HG02610 (cell line): ENCODE results near the gene TEX13C.
"Not testable (repeated sequence)": the region's sequence is repeated elsewhere in the genome, so short reads cannot be mapped to it uniquely, and the experiment has no call there.

Experiments
- ATAC-seq: cut with Tn5 transposase; IDR thresholded peaks from one replicate; pipeline ENCODE4 v1.9.1; 2021; ENCODE audit warnings: mild to moderate bottlenecking, moderate library complexity; ENCODE audit not compliant: unreplicated experiment

The TEX13C gene

GRCh38 chrX:125319646-125320521, at the start of gene TEX13C:
TEX13C (plus strand) TSS chrX:125319871; CDS start chrX:125320120, 249 bp downstream.
- ATAC-seq: no peak

GRCh38 chrX:125287282-125287681, 32.4 kb upstream of the TEX13C start:
- no peak for ATAC-seq

DNA sequence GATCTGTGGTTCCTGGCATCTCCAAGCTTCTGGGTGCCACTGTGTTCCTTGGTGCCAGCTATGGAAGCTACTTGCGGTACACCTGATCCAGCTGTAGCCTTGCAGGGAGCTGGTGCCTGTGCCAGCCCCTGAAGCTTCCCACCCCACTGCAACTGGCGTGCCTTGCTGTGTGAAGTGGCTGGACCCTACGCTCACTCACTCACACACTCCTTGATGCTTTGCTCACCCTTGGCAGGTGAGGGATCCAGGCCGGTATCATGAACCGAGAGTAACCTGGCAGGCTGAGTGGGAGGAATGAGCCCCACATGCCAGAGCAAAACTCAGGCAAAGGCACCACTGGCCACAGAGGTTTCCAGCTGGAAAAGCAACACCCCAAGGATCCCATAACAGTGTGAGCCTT, 31.3 kb upstream of the TEX13C start:
- ATAC-seq: no peak

- no peak for ATAC-seq
Observed at GRCh38 chrX:125289209-125289608, 30.5 kb upstream of the TEX13C start.

- no peak for ATAC-seq
Observed at GRCh38 chrX:125289920-125290319, 29.8 kb upstream of the TEX13C start.

DNA sequence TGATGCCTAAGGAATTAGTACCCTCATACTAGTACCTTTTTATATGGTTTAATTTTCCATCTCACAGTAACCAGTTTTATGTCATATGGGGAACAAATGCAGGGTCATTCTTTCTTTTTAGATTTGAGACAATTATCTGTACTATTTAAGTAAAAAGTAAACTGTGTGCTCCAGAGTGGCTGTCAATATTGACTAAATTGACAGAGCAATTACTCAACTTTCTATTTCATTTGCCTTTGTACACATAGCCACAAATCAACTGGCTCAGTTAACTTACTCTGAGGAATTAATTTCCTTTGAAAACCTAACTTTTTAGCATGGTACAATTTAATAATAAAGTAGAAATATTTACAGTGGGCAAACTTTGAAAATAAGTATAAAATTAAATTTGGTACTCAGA, 28.5 kb upstream of the TEX13C start:
- no peak for ATAC-seq

GRCh38 chrX:125293850-125294780, 25.6 kb upstream of the TEX13C start:
- ATAC-seq: peak; percentile 77

- ATAC-seq: peak; percentile 86
Observed at GRCh38 chrX:125295337-125295736, 24.3 kb upstream of the TEX13C start.

DNA sequence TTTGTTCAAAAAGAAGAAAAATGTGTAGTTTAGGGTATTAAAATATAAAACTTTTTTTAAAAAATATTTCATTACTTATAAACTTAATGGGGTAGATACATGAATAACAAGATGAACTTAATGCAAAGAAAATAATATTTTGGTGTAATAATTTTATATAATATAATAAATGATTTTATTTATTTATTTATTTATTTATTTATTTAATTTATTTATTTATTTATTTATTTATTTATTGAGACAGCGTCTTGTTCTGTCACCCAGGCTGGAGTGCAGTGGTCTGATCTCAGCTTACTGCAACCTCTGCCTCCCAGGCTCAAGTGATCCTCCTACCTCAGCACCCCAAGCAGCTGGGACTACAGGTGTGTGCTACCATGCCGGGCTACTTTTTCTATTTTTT, 20.8 kb upstream of the TEX13C start:
- ATAC-seq: no peak

DNA sequence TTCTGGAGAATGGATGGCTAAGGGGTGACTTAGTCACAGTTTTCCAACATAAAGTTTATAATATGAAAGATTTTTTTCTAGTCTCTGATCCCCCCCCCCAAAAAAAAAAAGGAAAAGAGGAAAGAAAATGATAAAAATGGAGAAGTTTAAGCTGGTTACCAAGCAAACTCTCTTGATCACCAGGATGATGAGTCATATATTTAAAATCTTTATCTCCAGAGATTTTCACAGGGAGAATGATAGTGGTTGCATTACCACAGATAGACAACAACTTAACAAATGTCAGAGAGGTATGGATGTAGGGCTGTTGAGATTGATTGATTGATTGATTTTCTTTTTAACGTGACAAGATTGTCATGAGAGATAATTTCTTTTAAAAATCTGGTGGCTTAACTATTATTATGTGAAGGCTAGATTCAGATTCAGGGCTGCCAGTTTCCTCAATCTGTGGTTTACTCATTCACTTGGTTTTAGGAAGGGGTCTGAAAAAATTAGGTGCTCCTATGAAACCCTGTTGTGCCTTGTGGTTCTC, 13.3 kb upstream of the TEX13C start:
- no peak for ATAC-seq

DNA sequence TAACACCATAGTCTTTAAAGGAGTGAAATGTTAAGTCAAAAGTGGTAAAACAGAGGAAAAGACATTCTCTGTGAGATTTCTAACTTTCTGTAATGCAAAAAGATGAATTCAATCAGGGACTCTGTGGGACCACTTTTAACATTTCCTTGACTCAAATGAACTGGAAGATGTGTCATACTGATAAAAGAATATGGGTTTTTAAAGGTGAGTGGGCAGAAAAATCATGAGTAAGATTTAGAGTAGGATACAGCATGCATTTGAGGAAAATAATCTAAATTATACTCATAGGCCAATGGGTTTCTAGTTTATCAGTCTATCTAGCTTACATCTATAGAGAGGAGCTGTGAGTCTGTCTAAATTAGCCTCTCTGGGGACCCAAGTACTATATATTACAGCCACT, 11.0 kb upstream of the TEX13C start:
- no peak for ATAC-seq

DNA sequence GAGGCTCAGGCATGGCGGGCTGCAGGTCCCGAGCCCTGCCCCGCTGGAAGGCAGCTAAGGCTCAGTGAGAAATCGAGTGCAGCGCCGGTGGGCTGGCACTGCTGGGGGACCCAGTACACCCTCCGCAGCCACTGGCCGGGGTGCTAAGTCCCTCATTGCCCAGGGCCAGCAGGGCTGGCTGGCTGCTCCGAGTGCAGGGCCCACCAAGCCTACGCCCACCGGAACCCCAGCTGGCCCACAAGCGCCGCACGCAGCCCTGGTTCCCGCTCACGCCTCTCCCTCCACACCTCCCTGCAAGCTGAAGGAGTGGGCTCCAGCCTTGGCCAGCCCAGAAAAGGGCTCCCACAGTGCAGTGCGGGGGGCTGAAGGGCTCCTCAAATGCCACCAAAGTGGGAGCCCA, 505 bp upstream of the TEX13C start:
- not testable (repeated sequence) for ATAC-seq

DNA sequence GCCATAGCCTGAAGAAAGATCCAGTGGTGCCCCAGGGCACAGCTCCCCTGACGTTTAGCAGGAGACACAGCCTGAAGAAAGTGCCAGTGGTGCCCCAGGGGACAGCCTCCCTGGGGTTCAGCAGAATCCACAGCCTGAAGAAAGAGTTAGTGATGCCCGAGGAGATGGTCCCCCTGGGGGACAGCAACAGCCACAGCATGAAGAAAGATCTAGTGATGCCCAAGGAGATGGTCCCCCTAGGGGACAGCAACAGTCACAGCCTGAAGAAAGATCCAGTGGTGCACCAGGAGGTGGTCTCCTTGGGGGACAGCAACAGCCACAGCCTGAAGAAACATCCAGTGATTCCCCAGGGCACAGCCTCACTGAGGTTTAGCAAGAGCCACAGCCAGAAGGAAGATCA, 2.8 kb downstream of the TEX13C start:
- ATAC-seq: no peak

GRCh38 chrX:125326599-125326998, 6.9 kb downstream of the TEX13C start:
- no peak for ATAC-seq

DNA sequence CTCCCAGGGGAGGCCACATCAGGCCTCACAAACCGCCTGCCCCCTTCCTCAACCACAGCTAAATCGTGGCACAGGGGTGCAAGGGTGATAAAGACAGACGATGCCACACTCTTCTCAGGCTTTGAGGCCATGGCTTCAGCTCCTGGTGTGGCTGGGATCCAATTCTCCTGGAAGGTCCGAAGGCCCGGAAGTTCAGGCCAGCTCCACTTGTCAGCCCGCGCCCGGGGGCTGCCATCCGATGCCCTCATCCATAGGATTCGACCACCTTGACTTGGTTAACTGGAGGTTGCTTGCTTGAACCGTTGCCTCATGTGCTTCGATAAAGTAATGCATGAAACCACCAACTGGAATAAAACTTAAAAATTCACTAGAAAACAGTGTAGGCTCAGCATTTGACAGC, 8.2 kb downstream of the TEX13C start:
- ATAC-seq: no peak

DNA sequence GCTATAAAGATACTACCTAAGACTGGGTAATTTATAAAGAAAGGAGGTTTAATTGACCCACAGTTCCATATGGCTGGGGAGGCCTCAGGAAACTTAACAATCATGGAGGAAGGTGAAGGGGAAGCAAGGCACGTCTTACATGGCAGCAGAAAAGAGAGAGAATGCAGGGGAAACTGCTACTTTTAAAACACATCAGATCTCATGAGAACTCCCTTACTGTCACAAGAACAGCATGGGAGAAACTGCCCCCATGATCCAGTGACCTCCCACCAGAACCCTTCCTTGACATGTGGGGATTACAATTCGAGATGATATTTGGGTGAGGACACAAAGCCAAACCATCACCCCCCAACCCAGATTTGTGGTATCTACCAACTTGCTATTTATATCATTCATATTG, 13.9 kb downstream of the TEX13C start:
- ATAC-seq: no peak

DNA sequence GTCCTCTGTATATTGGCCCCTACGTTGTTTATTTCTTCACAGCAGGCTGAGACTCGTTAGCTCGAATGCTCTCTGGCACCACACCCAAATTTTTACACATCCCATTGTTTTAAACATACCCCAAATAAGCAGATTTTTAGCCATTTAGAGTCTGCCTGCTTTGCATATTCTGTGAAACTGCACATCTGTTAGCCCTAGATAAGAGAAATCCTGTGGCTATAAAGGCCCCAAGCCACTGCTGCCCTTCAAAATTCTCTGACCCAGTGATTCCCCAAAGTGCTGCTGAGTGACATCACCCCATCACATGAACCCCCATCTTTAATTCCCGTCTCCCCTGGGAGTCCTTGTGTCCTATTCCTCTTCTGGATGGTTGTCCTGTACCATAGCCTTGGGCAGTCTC, 20.8 kb downstream of the TEX13C start:
- no peak for ATAC-seq

GRCh38 chrX:125374169-125374568, 54.5 kb downstream of the TEX13C start:
- ATAC-seq: no peak
